GM18861 (cell line): ENCODE results near the gene ATP5MG.
"Not testable (repeated sequence)": the region's sequence is repeated elsewhere in the genome, so short reads cannot be mapped to it uniquely, and the experiment has no call there.

Source experiments
- ATAC-seq: cut with Tn5 transposase; IDR thresholded peaks from one replicate; pipeline ENCODE4 v1.9.1; 2021; ENCODE audit not compliant: unreplicated experiment

ATP5MG gene

GRCh38 chr11:118401151-118401879 lies at the start of gene ATP5MG:
Gene ATP5MG, plus strand, starts transcription at chr11:118401606. Its CDS starts 60 bp downstream, at chr11:118401666.
- ATAC-seq: peak; percentile 44

- ATAC-seq: no peak
These were observed 48.2 kb upstream of the ATP5MG start for GRCh38 chr11:118353084-118353710.

- ATAC-seq: no peak
These were observed 43.3 kb upstream of the ATP5MG start for GRCh38 chr11:118358071-118358470.

GRCh38 chr11:118359295-118359958 lies 42.0 kb upstream of the ATP5MG start, which contains the start of gene UBE4A:
Gene UBE4A, plus strand, starts transcription at chr11:118359600. Its CDS starts 5,481 bp downstream, at chr11:118365081.
- ATAC-seq: peak; percentile 75

GRCh38 chr11:118364956-118365615 lies 36.3 kb upstream of the ATP5MG start:
- ATAC-seq: no peak

- ATAC-seq: no peak
These were observed 35.1 kb upstream of the ATP5MG start for GRCh38 chr11:118366287-118366686.

- ATAC-seq: no peak
These were observed 30.6 kb upstream of the ATP5MG start for GRCh38 chr11:118370774-118371173.

GRCh38 chr11:118373263-118373662 lies 28.1 kb upstream of the ATP5MG start:
- no peak for ATAC-seq

GRCh38 chr11:118373871-118374270 lies 27.5 kb upstream of the ATP5MG start:
- ATAC-seq: no peak

- ATAC-seq: no peak
These were observed 26.7 kb upstream of the ATP5MG start for GRCh38 chr11:118374729-118375128.

- no peak for ATAC-seq
These were observed 25.4 kb upstream of the ATP5MG start for GRCh38 chr11:118375978-118376377.

- ATAC-seq: no peak
These were observed 21.9 kb upstream of the ATP5MG start for GRCh38 chr11:118379497-118379896.

- no peak for ATAC-seq
These were observed 20.8 kb upstream of the ATP5MG start for GRCh38 chr11:118380571-118380970.

GRCh38 chr11:118382954-118383353 lies 18.5 kb upstream of the ATP5MG start:
- ATAC-seq: no peak

GRCh38 chr11:118383657-118384056 lies 17.7 kb upstream of the ATP5MG start:
- ATAC-seq: no peak

- no peak for ATAC-seq
These were observed 5.3 kb upstream of the ATP5MG start for GRCh38 chr11:118396097-118396501.

- no peak for ATAC-seq
These were observed 4.0 kb upstream of the ATP5MG start for GRCh38 chr11:118397448-118397847.

GRCh38 chr11:118398791-118399559 lies 2.4 kb upstream of the ATP5MG start:
- ATAC-seq: peak; percentile 40

- peak; percentile 1 for ATAC-seq
These were observed 629 bp downstream of the ATP5MG start for GRCh38 chr11:118401880-118402590.

- ATAC-seq: not testable (repeated sequence)
These were observed 1.2 kb downstream of the ATP5MG start for GRCh38 chr11:118402594-118402993.
